DOHH2 (cell line): ENCODE data around the gene CENPP.

Experiments used
- CTCF ChIP-seq: fragments of 200-600 bp; sonication (generic); IDR thresholded peaks from one replicate; pipeline ENCODE4 v1.5.1; 2014; ENCODE audit warnings: antibody characterized with exemption, mild to moderate bottlenecking, low read depth, low read length; ENCODE audit not compliant: poor library complexity, severe bottlenecking
- EZH2phosphoT487 ChIP-seq: fragments of 200-600 bp; sonication (generic); IDR thresholded peaks from 2 replicates; pipeline ENCODE4 v1.6.1; 2017; ENCODE audit warnings: borderline replicate concordance, mild to moderate bottlenecking, antibody characterized with exemption, low read length, moderate library complexity, mixed read lengths

DNA sequence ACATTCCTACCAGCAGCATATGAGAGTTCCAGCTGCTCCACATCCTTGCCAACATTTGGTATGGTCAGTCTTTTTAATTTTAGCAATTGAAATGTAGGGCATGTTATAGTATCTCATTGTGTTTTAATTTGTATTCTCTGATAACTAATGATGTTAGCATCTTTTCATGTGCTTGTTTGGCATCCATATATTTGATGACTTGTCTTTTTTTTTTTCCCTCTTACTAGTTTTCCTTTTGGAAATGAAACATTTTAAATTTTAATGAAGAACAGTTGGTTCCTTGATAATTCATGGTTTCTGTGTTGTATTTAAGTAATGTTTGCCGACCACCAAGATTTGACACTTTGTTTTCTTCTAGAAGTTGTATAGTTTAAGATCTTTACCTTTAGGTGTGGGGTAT, 69.9 kb downstream of the CENPP start:
- no peak for TF ChIP-seq CTCF
- TF ChIP-seq EZH2phosphoT487 = no peak
